Left lobe of liver (tissue), 2 donors: Measurements from ENCODE around the gene LRRC8D. TPM values are rescaled to one million over a fixed set of nuclear protein-coding genes. Genes with fewer than 3 reads are reported as not detected.
"Not testable (repeated sequence)": the region's sequence is repeated elsewhere in the genome, so short reads cannot be mapped to it uniquely, and the experiment has no call there.

Experiments used
- ATAC-seq: fragments of 200-7000 bp; cut with Tn5 transposase; one replicate; pipeline ENCODE4 v1.9.1; 2020; ENCODE audit warnings: mild to moderate bottlenecking, moderate library complexity
- DNase-seq: peaks from one replicate; pipeline ENCODE4 v3.0.0-alpha.2; 2020; ENCODE audit warnings: low spot score
- total RNA-seq: library from RNA; stranded (reverse); gene quantifications from one replicate; pipeline ENCODE4 v1.2.1, GENCODE V29; 2021
- donor health status: DM: no; HTN: no; CAD: no; lungs with moderate emphysema.
- donor health status: DM: no; HTN: yes; CAD: no.

LRRC8D gene
- 22.1 TPM for total RNA-seq

DNA sequence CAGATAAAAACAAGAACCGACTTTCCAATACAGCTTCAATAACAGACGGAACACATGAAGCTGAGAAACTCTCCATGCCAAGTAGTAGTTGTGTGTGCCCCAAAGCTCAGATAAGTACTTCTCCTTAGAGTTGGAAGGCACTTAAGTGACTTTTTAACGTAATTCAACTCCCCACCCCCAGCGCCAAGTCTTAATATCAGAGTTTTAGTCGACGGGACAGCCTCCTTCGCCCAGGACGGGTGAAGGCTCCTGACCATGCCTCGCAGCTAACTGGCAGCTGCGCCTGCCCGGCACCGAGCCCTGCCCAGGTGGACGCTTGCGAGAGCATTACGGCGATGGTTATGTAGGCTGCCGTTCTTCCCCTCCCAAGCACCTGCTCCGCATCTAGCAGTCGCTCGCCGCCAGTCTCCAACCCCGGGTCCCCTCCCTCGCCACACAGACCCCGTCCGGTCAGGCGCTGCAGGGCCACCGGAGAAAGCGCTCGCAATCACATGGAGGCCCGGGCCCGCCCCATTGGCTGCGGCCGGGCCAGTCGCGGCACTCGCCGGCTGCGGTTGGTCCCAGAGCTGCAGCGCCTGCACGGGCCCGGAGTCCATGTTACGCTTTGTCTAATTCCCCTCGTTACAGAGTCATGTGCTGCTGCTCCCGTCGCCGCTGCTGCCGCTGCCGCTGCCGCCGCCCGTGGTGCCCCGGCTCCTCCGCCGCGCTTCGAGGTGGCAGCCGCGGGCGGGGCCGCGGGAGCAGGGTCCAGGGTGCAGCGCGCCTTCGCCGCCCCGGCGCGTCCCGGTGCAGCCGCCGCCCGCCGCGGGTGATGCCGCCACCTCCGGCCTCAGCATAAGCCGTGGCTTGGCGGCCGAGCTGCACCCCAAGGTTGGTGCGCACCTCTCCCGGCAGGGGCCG lies at the start of gene LRRC8D:
Gene LRRC8D (plus strand): TSS at position 611 of the 900 bp plus-strand sequence. CDS start 112,037 bp downstream, outside the sequence.
- ATAC-seq, result peak; percentile 90
- DNase-seq, result peak; percentile 91

DNA sequence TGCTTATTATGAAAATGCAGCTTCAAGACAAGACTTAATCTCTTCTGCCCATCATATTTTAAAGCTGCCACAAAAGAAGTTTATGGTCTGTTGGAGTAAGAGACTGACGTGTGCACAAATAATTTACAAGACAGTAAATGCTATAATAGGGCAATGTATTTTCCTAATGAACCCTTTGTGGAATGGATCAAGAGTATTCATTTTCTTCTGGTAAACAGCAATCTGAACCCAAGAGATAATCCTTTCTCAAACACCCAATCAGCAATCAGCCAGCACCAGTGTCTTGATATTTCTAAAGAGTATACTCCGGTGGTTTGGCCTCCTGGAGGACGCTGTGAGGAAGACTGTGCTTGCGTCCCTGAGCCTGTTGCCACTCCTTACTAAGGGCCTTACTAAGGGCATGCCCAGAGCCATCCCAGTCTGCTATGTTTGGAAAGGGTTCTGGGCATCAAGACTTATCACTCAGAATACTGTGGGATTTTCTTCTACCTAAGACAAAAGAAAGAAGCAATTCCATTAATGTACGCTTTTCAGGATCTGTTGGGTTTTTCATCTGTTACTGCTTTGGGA lies 48.8 kb upstream of the LRRC8D start:
- DNase-seq (no peak), ATAC-seq (no peak)

DNA sequence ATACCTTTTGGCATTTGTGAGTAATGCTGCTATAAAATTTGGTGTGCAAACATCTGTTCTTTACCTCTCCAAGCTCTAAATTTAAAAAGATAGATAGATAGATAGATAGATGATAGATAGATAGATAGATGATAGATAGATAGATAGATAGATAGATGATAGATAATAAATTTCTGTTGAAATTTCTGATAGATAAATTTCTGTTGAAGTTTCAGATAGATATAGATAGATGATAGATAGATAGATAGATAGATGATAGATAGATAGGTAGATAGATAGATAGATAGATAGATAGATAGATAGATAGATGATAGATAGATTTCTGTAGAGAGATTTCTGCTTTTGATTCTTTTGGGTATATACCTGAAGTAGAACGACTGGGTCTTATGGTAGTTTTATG lies 44.7 kb upstream of the LRRC8D start:
- not testable (repeated sequence) for ATAC-seq, DNase-seq

DNA sequence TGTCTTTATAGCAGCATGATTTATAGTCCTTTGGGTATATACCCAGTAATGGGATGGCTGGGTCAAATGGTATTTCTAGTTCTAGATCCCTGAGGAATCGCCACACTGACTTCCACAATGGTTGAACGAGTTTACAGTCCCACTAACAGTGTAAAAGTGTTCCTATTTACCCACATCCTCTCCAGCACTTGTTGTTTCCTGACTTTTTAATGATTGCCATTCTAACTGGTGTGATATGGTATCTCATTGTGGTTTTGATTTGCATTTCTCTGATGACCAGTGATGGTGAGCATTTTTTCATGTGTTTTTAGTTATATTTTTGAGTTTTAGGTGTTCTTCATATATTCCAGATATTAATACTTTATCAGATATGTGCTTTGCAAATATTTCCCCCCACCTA lies 43.6 kb upstream of the LRRC8D start:
- DNase-seq, ATAC-seq: not testable (repeated sequence)

DNA sequence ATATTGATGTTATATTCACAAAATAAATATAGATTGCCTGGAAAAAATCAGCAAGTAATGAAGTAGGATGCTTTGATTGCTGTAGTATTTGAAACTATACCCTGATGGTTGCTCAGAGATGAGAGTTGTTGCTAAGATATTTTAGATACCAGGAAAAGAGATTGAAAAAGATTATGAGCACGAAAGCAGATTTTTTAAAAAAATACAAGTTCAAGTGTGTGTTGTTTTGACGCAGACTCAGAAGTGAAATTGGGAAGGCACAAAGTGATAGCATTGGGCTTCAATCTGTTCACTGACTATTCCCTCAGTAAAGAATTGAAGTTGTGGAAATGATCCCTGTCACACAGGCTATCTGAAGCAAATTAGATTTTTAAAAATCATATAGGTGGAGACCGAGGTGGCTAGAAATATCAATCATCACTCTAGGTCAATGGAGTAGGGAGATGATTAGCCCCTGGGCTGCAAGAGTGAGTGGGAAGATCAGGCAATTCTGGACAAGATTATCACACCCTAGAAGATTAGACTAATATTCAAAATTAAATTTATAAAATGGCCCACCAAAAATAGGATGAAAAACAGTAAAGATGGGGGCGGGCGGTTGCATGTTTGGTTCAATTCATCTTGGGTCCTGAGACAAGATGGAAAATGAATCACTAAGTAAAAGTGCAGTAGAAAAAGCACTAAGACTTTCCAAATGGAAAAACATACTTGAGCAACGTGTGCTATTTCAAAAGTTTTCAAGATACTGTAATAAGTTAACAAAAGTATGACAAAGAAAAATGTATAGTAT lies 41.5 kb upstream of the LRRC8D start:
- ATAC-seq, result no peak
- DNase-seq, result no peak

DNA sequence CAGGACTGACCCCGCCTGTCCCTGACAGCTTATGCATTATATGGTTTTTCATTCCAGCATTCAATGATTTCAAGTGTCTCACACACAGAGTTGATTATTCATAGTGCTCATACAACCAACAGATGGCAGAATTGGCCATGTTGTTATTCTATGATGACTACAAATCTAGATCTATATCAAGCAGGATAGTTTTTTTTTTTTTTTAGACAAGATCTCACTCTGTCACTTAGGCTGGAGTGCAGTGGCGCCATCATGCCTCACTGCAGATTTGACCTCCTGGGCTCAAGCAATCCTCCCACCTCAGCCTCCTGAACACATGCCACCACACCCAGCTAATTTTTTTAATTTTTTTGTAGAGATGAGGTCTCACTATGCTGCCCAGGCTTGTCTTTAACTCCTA lies 40.1 kb upstream of the LRRC8D start:
- ATAC-seq (peak; percentile 87), DNase-seq (no peak)

DNA sequence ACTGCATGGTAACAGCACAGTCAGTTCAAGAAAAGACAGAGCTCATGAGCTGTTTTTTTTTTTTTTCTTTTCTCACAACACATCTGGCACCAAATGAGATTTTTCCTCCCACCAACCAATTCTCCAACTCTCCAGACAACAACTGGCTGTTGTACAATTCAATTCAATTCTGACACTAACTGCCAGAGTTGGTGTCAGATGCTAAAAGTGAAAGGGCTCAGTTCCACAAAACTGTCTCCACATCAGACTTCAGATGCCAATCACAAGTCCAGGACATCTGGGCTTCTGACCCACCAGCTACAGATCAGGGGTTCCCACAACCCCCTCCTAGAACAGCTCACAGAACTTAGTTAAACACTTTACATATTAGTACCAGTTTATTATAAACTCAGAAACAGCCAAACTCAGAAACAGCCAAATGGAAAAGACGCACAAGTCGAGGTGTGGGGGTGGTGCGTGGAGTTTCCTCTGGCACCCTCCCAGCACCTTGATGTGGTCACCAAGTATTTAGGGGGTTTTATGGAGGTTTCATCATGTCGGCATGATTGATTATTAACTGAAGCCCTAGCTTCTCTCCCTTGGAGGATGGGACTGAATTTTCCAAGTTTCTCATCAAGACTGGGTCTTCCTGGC lies 39.2 kb upstream of the LRRC8D start:
- no peak for DNase-seq
- no peak for ATAC-seq

DNA sequence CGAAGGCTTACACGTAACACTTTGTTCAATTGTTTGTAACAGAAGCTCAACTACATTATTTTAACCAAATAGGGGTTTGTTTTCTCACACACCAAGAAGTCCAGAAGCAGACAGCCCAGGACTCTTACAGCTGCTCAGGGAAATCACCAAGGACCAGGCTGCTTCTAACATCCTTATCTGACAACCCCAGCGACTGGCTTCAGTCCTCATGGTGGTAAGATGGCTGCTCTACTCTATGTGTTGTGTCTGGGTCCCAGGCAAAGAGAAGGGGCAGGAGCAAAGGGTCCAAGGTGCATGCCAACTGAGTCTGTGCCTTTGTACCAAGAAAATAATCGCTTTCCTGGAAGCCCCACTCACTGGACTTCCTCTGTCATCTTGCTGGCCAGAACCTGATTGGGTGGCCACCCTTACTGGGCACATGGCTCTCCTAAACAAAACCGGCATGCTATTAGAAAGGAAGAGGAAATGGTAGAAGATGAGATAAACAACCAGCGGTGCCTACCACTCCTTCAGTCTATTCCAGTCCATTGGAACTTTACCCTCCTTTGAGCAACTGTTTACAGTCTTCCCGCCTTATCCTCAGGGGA lies 34.1 kb upstream of the LRRC8D start:
- DNase-seq (no peak), ATAC-seq (no peak)

DNA sequence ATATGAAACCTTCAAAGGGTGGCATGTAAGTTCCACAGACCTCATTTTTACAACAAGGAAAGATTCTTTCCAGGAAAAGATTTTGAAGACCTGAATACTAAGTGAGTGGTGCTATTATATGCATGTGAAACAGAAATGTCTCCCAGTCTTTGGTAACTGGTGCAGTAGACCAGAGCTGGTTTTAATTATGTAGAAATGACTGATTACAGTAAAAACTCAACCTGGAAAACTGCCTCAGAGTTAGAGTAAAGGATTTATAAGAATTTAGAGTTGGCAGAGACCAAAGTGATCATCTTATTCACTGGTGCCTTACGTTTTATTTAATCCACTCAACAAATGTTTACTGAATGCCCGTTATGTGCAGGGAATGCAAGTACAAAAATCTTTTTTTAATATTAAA lies 30.2 kb upstream of the LRRC8D start:
- ATAC-seq, result no peak
- no peak for DNase-seq

DNA sequence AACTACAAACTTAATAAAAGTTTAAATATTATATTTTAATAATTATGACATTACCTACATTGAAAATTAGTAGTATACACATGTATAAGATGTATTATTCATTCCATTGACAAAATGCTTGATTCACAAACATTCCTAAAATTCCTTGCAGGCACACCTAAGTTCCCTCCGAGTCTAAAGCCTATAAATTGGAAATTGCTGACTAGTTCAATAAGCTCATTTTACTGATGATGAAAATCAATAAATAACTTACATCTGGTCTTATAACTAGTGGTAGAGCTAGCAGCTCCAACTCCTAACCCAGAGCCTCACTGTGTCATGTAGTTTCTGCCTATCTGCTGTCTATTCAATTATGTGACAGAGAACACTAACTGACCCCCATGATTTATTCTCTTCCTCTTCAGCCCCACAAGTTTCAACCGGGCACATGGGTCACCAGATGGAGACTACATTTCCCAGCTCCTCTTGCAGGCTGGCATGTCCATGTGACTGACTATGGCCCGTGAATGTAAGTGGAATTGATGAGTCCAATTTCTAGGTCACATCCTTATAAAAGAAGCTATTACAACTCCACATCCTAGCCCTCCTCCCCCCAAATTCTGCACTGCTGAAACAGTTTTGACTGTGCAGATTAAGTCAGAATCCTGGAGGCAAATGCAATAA lies 29.6 kb upstream of the LRRC8D start:
- DNase-seq, result no peak
- no peak for ATAC-seq

DNA sequence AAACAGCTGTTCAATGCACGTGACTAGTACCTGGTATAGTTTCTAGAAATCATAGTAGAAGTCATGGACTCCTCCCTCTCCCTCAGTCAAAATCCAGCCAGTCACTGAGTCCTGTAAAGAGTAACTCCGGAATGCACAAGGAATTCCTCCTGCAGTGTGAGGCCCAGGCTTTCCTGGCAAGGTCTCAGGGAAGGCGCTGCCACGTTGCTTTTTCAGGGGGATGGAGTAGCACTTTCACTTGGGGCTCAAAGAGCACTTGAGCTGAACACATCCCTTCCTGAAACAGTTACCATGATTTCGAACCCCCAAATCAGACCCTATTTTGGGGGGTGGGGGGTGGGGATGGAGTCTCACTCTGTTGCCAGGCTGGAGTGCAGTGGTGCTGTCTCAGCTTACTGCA lies 26.4 kb upstream of the LRRC8D start:
- DNase-seq (no peak), ATAC-seq (no peak)

DNA sequence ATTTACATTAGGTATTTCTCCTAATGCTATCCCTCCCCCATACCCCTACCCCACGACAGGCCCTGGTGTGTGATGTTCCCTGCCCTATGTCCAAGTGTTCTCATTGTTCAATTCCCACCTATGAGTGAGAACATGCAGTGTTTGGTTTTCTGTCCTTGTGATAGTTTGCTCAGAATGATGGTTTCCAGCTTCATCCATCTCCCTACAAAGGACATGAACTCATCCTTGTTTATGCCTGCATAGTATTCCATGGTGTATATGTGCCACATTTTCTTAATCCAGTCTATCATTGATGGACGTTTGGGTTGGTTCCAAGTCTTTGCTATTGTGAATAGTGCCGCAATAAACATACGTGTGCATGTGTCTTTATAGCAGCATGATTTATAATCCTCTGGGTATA lies 25.3 kb upstream of the LRRC8D start:
- DNase-seq, ATAC-seq: not testable (repeated sequence)

DNA sequence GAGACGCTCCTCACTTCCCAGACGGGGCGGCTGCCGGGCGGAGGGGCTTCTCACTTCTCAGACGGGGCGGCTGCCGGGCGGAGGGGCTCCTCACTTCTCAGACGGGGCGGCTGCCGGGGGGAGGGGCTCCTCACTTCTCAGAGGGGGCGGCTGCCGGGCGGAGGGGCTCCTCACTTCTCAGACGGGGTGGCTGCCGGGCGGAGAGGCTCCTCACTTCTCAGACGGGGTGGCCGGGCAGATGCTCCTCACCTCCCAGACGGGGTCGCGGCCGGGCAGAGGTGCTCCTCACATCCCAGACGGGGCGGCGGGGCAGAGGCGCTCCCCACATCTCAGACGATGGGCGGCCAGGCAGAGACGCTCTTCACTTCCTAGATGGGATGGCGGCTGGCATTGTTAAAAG lies 23.0 kb upstream of the LRRC8D start:
- not testable (repeated sequence) for DNase-seq, ATAC-seq

DNA sequence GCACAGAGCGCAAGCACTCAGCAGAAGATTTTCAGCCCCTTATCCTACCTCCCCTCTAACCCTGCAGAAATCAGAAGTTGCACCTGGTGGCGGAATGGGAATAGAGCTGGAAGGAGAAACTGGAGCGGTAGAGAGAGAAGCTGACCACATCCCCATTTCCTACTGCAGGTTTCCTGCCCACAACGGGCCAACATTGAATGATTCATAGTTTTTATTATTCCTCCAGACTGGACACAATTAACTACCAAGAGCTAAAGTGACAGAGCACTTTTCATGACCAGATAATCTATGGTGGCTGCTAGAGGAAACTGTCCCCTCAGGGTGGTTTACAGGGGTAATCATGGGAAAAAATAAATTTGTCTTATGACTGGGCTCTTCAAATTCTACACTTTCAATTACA lies 21.3 kb upstream of the LRRC8D start:
- DNase-seq (no peak), ATAC-seq (no peak)

DNA sequence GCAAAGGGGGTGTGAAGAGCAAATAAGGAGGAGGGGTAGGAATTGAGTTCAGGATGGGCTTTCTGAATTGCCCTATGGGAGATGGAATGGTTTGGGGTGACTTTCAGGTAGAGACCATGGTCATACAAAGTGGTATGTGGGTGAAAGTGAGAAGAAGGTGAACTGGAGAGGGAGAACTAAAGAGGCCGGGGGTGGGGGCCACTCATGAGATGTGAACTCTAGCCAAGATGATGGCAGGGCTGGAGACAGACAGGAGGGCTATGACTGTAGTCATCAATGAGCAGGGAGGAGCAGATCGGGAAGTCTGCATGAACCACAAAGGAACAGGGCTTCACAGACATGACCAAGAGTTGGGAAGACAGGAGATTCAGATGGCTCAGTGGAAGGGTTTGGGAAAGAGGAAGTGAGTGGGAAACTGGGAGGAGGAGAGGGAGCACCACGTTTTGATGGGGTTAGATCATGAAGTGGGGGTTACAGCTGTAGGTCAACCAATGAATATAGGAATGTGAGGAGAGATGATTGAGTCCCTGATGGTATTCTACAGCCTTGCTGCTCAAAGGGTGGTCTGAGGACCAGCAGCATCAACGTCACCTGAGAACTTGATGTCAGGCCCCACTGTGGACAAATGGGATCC lies 20.7 kb upstream of the LRRC8D start:
- ATAC-seq (no peak), DNase-seq (no peak)

DNA sequence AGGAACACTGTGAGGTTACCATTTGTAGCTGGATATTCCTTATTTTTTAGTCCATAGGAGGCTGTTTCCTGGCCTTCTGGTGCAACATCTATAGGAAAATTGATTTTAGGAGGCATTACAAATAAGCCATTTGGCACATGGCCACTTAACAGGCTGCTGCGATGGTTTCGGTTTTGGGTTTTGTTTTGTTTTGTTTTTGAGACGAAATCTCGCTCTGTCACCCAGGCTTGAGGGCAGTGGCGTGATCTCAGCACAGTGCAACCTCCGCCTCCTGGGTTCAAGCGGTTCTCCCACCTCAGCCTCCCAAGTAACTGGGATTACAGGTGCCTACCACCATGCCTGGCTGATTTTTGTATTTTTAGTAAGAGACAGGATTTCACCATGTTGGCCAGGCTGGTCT lies 20.1 kb upstream of the LRRC8D start:
- ATAC-seq (no peak), DNase-seq (no peak)

DNA sequence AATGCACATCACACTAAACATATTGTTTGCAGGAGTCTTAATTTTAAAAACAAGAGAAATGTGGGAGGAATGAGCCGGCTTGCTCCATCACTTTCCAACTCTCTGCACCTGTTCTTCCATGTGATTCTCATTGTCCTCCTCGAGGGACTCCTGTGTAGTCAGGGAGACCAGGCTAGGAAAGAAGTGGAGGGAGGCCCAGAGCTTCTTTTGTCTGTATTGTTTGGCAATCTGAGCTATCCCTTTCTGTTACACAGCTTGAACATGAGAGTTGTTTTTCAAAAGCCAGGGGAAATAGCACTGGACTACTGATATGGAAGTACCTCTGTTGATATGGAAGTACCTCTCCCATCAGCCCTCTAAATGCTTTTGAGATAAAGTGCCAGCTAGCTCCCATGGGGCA lies 18.8 kb upstream of the LRRC8D start:
- no peak for ATAC-seq
- no peak for DNase-seq

DNA sequence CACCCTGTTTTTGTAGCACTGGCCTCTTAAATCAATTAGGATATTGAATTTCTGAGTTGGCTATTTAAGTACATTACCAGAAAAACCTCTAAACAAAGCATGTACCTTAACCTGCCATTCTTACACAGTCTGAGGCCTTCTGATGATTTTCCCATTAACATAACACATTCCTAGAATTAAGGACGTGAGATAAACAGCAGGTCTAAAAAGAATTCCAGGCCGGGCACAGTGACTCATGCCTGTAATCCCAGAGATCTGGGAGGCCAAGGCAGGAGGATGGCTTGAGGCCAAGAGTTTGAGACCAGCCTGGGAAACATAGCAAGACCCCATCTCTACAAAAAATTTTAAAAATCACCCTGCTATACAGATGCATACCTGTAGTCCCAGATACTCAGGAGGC lies 18.0 kb upstream of the LRRC8D start:
- no peak for ATAC-seq
- no peak for DNase-seq

DNA sequence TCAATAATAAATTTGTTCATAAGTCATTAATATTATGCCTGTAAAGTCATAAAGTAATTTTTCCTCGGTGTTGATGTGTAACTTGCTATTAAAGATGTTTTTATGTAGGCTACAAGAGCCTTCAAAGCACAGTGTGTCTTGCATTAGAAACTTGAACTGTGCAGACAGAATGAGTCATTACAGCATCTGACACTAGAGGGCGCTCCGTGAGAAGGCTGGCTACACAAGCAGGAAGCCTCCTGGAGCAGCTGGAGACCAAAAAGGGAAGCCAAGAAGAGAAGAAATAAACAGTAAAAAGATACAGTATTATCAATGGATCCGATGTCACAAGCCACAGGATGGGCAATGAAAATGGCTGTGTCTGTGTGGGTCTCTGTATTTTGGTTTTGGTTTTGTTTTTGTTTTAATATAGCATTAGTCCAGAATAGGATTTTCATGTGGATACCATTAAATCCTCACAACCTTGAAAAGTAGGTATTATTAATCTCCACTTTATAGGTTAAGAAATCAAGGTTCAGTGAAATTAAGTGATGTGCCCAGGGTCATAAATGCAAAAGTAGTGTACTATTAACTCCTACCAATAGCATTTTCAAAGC lies 16.1 kb upstream of the LRRC8D start:
- peak; percentile 86 for DNase-seq
- peak; percentile 99 for ATAC-seq
